ENCODE results near the gene KLF7. TPM values are rescaled to one million over a fixed set of nuclear protein-coding genes. Genes with fewer than 3 reads are reported as not detected.

KLF7 gene
- total and polyA plus RNA-seq, 4 donors, result 4.4 to 51.8 (median 22.3) TPM

GRCh38 chr2:207164006-207164831 is 1.5 kb downstream of the KLF7 start:
- no peak for TF ChIP-seq CTCF (IDR thresholded peaks at IDR 0.05; ENCODE audit: control extremely low read depth, extremely low read depth)
- Histone ChIP-seq H3K4me3 (peak overlapping the region; percentile 38), H3K36me3 (ENCODE audit: control insufficient read depth in 4 of 4, insufficient read depth in 4 of 4, low read length in 4 of 4) (no peaks in the 10 kb centered on the region), H3K27me3 (ENCODE audit: control insufficient read depth in 3 of 3, insufficient read depth in 3 of 3, low read length in 2 of 3) (no peaks in the 10 kb centered on the region), H3K9me3 (ENCODE audit: control insufficient read depth in 4 of 4, insufficient read depth in 3 of 4, low read length in 3 of 4) (no peaks in the 10 kb centered on the region), H3K4me1 (ENCODE audit: control insufficient read depth in 5 of 5, insufficient read depth in 5 of 5, low read length in 5 of 5) (peaks cover 8 to 32% (median 17%) of the 10 kb centered on the region in 5 donors), H3K9ac (ENCODE audit: insufficient read depth in 1 of 2, low read length in 2 of 2) (peak overlapping the region in 1 of 2 donors; percentile 94), H3K27ac (ENCODE audit: low read depth in 1 of 2, low read length in 1 of 2) (peak overlapping the region; percentile 97 to 98)
- WGBS, 2 donors, result 1% methylated on average over 20 of the region's 20 CpGs
- no peak for ATAC-seq (ENCODE audit: insufficient read depth, low FRiP score)
- DNase-seq, result peak; percentile 58 to 77 (median 76)

GRCh38 chr2:207163756-207164005 is 2.1 kb downstream of the KLF7 start:
- Histone ChIP-seq H3K4me3 (peak overlapping the region; percentile 38), H3K9ac (ENCODE audit: insufficient read depth in 1 of 2, low read length in 2 of 2) (peak overlapping the region in 1 of 2 donors; percentile 89), H3K36me3 (ENCODE audit: control insufficient read depth in 4 of 4, insufficient read depth in 4 of 4, low read length in 4 of 4) (no peaks in the 10 kb centered on the region), H3K27me3 (ENCODE audit: control insufficient read depth in 3 of 3, insufficient read depth in 3 of 3, low read length in 2 of 3) (no peaks in the 10 kb centered on the region), H3K4me1 (ENCODE audit: control insufficient read depth in 5 of 5, insufficient read depth in 5 of 5, low read length in 5 of 5) (peaks cover 8 to 37% (median 17%) of the 10 kb centered on the region in 5 donors), H3K27ac (ENCODE audit: low read depth in 1 of 2, low read length in 1 of 2) (peak overlapping the region; percentile 97 to 98), H3K9me3 (ENCODE audit: control insufficient read depth in 4 of 4, insufficient read depth in 3 of 4, low read length in 3 of 4) (no peaks in the 10 kb centered on the region)
- DNase-seq (no peak), ATAC-seq (ENCODE audit: insufficient read depth, low FRiP score) (no peak)
- WGBS, 2 donors, result 3 to 4% methylated on average over 2 of the region's 2 CpGs
- no peak for TF ChIP-seq CTCF (IDR thresholded peaks at IDR 0.05; ENCODE audit: control extremely low read depth, extremely low read depth)

GRCh38 chr2:207163053-207163755 is 2.5 kb downstream of the KLF7 start:
- peak overlapping the region; percentile 87 to 97 for H3K27ac ChIP-seq (ENCODE audit: low read depth in 1 of 2, low read length in 1 of 2)
- H3K9ac ChIP-seq (ENCODE audit: insufficient read depth in 1 of 2, low read length in 2 of 2), result peak overlapping the region in 1 of 2 donors; percentile 89
- DNase-seq (peak in 2 of 3 donors; percentile 60 to 69), ATAC-seq (ENCODE audit: insufficient read depth, low FRiP score) (no peak)
- no peaks in the 10 kb centered on the region for H3K27me3 ChIP-seq (ENCODE audit: control insufficient read depth in 3 of 3, insufficient read depth in 3 of 3, low read length in 2 of 3)
- no peaks in the 10 kb centered on the region for H3K36me3 ChIP-seq (ENCODE audit: control insufficient read depth in 4 of 4, insufficient read depth in 4 of 4, low read length in 4 of 4)
- no peak for TF ChIP-seq CTCF (IDR thresholded peaks at IDR 0.05; ENCODE audit: control extremely low read depth, extremely low read depth)
- H3K9me3 ChIP-seq (ENCODE audit: control insufficient read depth in 4 of 4, insufficient read depth in 3 of 4, low read length in 3 of 4), result no peaks in the 10 kb centered on the region
- H3K4me1 ChIP-seq (ENCODE audit: control insufficient read depth in 5 of 5, insufficient read depth in 5 of 5, low read length in 5 of 5), result peaks cover 8 to 41% (median 17%) of the 10 kb centered on the region in 5 donors
- 31 to 33% methylated on average over 7 of the region's 7 CpGs for WGBS, 2 donors
- peak overlapping the region; percentile 38 for H3K4me3 ChIP-seq
